Stimulated activated CD4-positive, alpha-beta T cell treated with anti-CD3 and anti-CD28 coated beads, TNF-alpha, amount 100 ng/mL, for 4 hours (primary cell): ENCODE results near the gene PASK.

Experiments
- DNase-seq, 3 experiments: peaks; one replicate each; pipeline ENCODE4 v3.0.0-alpha.2; 2020; ENCODE audit warnings: low read depth in 3 of 3

The PASK gene

GRCh38 chr2:241148239-241148638, 1.0 kb downstream of the PASK start:
- DNase-seq, result no peak

GRCh38 chr2:241147336-241147735, 1.9 kb downstream of the PASK start:
- no peak for DNase-seq

- no peak for DNase-seq
Observed at GRCh38 chr2:241146286-241146685, 3.0 kb downstream of the PASK start.

GRCh38 chr2:241142593-241142992, 6.7 kb downstream of the PASK start:
- no peak for DNase-seq

GRCh38 chr2:241142063-241142462, 7.2 kb downstream of the PASK start:
- no peak for DNase-seq

DNA sequence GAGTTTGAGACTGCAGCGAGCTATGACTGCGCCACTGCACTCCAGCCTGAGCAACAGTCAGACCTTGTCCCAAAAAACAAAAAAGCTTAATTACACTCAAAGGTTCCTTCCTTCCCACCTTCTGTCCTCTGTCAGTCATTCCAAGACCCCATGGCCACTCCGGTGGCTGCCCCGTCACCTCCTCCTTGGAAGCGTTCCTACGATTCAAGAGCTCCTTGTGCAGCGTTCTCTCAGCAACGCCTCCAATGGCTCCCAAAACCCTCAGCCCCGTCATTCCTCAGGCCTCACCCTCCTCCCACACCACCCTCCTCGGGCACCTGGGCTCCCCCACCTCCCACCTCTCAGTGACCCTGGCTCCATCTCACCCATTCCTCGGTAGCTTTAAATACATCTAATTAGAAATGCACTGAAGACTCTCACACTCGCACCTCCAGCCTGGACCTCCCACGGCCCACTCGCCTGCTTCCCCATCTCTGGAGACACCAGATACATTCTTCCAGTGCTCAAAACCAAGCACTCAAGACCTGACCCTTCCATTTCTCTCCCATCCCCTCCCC, 8.0 kb downstream of the PASK start:
- DNase-seq, result no peak

DNA sequence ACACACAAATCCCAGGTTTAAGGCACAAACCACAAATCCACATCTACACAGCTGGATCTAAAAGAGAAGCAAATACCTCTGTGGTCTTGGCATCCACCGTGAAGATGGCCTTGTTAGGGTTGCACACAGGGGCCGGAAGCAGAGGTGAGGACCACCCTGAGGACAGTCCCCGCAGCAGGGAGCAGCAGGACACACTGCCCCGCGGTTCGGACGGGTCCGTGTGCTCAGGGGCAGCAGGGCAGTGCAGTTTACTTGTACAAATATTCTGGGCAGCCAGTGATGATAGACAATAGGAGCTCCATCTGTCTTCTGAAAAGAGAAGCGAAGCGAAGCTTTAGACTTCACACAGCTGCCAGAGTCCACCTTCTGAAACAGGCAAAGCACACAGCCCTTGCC, 8.8 kb downstream of the PASK start:
- DNase-seq, result no peak

DNA sequence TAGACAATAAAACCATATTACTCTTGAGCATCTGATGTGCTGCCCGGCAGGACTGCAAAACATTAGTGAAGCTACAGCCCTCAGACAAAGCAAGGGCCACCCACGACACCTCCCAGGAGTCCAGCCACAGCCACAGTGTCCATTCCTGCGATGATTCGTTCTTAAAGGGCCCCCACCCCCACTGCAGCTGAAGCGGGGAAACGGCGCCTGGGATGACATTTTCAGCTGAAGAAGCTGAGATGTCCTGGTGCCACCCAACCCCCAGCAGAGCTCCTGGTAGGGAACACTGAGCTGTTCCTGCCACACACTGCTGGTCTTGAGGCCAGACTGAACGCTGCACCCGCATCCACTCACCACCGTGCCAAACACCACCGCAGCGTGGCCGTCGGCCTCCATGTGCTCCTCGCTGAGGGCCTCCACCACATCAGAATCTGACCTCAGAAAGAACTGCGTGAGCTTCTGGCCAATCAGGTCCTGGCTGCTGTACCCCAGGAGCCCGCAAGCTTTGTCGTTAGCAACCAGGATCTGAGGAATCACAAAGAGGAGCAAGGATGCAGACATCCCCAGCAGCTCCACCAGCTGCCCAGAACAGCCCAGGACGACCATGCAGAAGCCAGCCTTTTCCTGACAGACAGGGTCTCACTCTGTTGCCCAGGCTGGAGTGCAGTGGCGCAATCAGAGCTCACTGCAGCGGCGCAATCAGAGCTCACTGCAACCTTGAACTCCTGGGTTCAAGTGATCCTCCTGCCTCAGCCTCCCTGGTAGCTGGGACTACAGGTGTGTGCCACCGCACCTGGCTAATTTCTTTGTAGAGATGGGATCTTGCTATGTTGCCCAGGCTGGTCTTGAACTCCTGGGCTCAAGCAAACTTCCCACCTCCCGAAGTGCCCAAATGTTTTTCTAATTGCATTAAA, 9.5 kb downstream of the PASK start:
- no peak for DNase-seq

- DNase-seq, result no peak
Observed at GRCh38 chr2:241138471-241138870, 10.8 kb downstream of the PASK start.

GRCh38 chr2:241137276-241138190, 11.7 kb downstream of the PASK start:
- DNase-seq, result no peak

DNA sequence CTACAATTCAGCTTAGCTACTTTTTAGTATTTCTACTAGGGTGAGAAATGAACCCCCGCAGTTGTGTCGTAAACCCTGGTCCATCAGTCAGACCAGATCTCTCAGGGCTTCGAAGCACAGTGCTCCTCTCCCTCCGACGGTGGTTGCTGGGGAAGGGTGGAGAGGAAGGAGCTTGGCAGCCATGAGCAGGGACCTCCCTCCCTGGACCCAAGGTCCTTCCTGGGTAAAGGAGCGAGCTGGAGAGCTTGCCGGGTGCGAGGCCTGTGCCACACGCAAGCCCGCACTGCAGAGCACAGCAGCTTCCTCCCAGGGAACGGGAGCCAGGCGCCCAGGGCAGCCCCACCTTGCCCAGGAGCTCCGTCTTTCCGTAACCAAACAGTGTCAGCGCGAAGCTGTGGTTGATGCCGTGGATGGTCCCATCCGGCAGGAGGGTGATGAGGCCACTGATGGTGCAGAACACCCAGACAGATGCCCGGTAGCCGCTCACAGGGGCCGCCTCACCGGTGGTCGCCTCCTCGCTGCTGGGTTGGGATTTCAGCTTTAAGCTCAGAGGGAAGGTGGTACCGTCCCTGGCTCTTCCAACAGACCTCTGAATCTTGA, 12.5 kb downstream of the PASK start:
- DNase-seq, result no peak

DNA sequence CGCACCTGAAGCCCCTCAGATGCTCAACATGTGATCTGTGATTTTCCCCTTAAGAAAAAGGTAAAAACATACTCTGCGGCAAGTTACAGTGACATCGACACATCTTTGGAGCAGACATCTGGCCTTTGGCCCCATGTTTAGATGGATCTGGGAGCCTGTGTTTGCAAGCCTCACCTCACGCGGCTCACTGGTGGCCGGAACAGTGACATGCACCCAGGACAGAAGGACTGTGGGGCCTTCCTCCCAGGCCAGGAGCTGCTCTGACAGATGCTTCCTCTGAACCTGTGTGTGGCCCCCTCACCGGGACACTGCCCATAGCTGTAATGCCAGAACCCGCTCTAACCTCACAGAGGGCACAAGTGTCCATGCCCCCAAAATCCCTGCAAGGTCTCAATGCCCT, 13.1 kb downstream of the PASK start:
- DNase-seq, result no peak

GRCh38 chr2:241135737-241136136, 13.5 kb downstream of the PASK start:
- DNase-seq, result no peak

- DNase-seq, result no peak
Observed at GRCh38 chr2:241134711-241135110, 14.6 kb downstream of the PASK start.

DNA sequence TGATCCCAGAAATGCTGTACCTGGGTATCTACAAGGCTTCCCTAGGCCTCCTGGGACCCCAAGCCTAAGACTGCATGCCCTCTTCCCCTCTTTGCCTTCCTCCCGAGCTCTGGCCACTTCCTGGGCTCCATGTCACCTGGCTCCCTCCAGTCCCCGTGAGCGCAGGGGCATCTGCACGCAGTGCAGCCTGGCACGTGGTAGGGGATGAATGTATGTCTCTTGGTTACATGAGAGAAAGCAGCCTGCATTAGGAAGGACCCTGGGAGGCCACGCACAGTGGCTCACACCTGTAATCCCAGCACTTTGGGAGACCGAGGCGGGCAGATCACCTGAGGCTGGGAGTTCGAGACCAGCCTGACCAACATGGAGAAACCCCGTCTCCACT, 15.8 kb downstream of the PASK start:
- no peak for DNase-seq

- DNase-seq, result no peak
Observed at GRCh38 chr2:241132538-241133435, 16.5 kb downstream of the PASK start.

GRCh38 chr2:241131531-241131930, 17.7 kb downstream of the PASK start:
- DNase-seq, result no peak

GRCh38 chr2:241130316-241130715, 19.0 kb downstream of the PASK start:
- DNase-seq, result no peak

DNA sequence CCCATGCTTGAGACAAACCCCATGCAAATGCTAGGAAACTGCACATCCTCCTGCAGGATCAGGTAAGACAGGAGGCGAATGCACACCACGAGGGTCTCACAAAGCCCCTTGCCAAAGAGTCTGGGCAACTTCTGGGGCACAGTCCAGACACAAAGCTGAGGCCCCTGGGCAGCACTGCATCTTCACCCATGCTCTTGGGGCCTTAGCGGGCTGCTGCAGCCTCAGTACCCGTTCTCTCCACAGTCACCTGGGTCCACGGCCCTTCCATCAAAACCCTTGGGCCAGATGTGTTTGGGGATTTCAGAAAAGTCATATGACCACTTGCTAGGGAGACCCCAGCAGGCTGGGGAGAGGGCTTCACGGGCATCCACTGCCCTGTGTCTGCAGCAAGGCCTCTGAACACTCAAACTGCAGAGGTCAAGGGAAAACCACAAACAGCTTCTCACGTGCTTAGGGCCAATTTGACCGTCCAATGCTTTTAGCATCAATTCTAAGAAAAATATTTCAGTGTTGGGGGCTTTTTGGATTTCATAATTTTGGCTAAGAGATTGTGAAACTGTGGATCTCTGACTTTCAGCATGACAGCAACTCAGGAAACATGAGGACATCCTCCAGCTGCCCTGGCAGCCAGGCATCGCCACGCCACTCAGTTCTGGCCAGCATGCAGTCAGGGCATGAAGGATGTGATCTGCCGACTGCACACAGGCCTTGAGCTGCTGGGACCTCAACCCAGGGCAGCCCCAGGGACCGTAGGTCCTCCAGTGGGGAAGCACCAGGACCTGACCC, 20.0 kb downstream of the PASK start:
- DNase-seq, result no peak

DNA sequence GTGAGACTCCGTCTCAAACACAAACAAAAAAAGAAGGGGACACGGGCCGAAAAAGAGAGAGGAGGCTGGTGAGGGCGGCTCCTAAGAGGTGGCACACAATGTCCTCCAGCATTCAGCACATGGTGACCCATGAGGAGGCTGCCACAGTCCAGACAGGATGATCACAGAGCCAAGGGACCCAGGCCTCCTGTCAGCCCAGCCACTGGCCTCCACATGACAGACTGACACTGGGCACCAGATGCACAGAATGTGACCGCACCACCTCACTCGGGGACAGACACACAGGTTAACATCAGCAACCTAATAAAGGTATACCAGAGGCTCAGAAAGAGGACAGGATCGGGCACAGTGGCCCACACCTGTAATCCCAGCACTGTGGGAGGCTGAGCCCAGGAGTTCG, 21.0 kb downstream of the PASK start:
- DNase-seq, result no peak
